K562 (cell line): ENCODE measurements around the gene DNMT3L. TPM values are rescaled to one million over a fixed set of nuclear protein-coding genes. Genes with fewer than 3 reads are reported as not detected.
A peak's percentile ranks its signal among the peaks of the same experiment; 100 is the strongest.
"Not testable (repeated sequence)": the region's sequence is repeated elsewhere in the genome, so short reads cannot be mapped to it uniquely, and the experiment has no call there.

Experiments used
- ATAC-seq: fragments of 200-7000 bp; cut with Tn5 transposase; 3 replicates; pipeline ENCODE4 v1.9.1; 2020; ENCODE audit warnings: moderate library complexity
- BruUV-seq: library from RNA; stranded (reverse); fragments of 400-500 nt; replicated peaks from 2 replicates; lab custom pipeline; 2021; lab: Mats Ljungman, UMichigan
- CTCF ChIA-PET: fragments of 300-600 bp; formaldehyde crosslinking; extraction: SDS; loops from one replicate; lab custom pipeline; 2021; ENCODE audit warnings: low intra/inter-chr PET ratio; lab: Yijun Ruan, JAX
- POLR2A ChIA-PET: fragments of 300-600, 350-650 bp; sonication (Branson Sonifier 250); formaldehyde crosslinking; extraction: SDS; loops from one replicate; lab custom pipeline; 2021; ENCODE audit warnings: antibody characterized with exemption, inconsistent platforms; lab: Yijun Ruan, JAX
- DNase-seq, 4 experiments: peaks; one replicate each; pipeline versions ENCODE4 v3.0.0 to v3.0.0-alpha.2; 2011 to 2018; ENCODE audit warnings: low spot score in 3 of 4, mixed read lengths in 3 of 4; ENCODE audit errors: extremely low read depth in 1 of 4
- FAIRE-seq: peaks from 2 replicates; lab custom pipeline; 2011; peaks lifted over from hg19 to GRCh38; lab: Jason Lieb, UNC
- H2AFZ ChIP-seq: 2 replicates; pipeline ENCODE4 v1.6.0; 2011; ENCODE audit warnings: low read depth, low read length, control low read depth, inconsistent platforms
- H3K27ac ChIP-seq: fragments of 200-600 bp; 3 replicates; pipeline ENCODE4 v1.8.0; 2011; ENCODE audit warnings: low read depth, mild to moderate bottlenecking, control low read depth, inconsistent platforms, low read length, moderate library complexity, mixed read lengths; ENCODE audit errors: extremely low read depth
- H3K27me3 ChIP-seq, 2 experiments: fragments of 300-600 bp in 1 of 2; 2 replicates in 1 of 2; 3 replicates in 1 of 2; pipeline versions ENCODE4 v1.6.0 to v1.8.0; 2011; ENCODE audit warnings: inconsistent platforms in 2 of 2, low read length in 2 of 2, mild to moderate bottlenecking in 1 of 2, mixed read lengths in 1 of 2, moderate library complexity in 1 of 2; ENCODE audit not compliant: control insufficient read depth in 2 of 2, insufficient read depth in 2 of 2
- H3K36me3 ChIP-seq: fragments of 300-600 bp; 3 replicates; pipeline ENCODE4 v1.8.0; 2011; ENCODE audit warnings: mild to moderate bottlenecking, low read length, inconsistent platforms; ENCODE audit not compliant: control insufficient read depth, insufficient read depth
- H3K4me1 ChIP-seq, 2 experiments: fragments of 200-600 bp in 1 of 2; replicated peaks in 1 of 2; 2 replicates in 1 of 2; 3 replicates in 1 of 2; pipeline versions ENCODE4 v1.5.1 to v1.8.0; 2011; ENCODE audit warnings: inconsistent platforms in 2 of 2, low read length in 2 of 2, mild to moderate bottlenecking in 1 of 2, mixed read lengths in 1 of 2, moderate library complexity in 1 of 2; ENCODE audit not compliant: control insufficient read depth in 2 of 2, insufficient read depth in 2 of 2
- H3K4me2 ChIP-seq: 2 replicates; pipeline ENCODE4 v1.6.1; 2011; ENCODE audit warnings: low read length, control low read depth, inconsistent platforms, mixed read lengths; ENCODE audit not compliant: insufficient read depth
- H3K4me3 ChIP-seq: fragments of 200-600 bp; sonication (generic), shearing (Covaris generic); 2 replicates; pipeline ENCODE4 v1.5.1; 2016; ENCODE audit warnings: control low read depth, inconsistent platforms
- H3K79me2 ChIP-seq: fragments of 200-600 bp; 3 replicates; pipeline ENCODE4 v1.8.0; 2011; ENCODE audit warnings: low read length, inconsistent platforms; ENCODE audit not compliant: control insufficient read depth, insufficient read depth
- H3K9ac ChIP-seq, 2 experiments: 2 replicates each; pipeline versions ENCODE4 v1.6.0 to v1.6.1; 2011; ENCODE audit warnings: low read depth in 2 of 2, low read length in 2 of 2, control low read depth in 1 of 2, inconsistent platforms in 1 of 2, mild to moderate bottlenecking in 1 of 2, mixed read lengths in 1 of 2; ENCODE audit not compliant: insufficient read depth in 1 of 2
- H3K9me1 ChIP-seq: one replicate; pipeline ENCODE4 v1.6.0; 2011; ENCODE audit warnings: inconsistent platforms, mild to moderate bottlenecking, low read length, moderate library complexity; ENCODE audit not compliant: control insufficient read depth, insufficient read depth
- H3K9me3 ChIP-seq: replicated peaks from 2 replicates; pipeline ENCODE4 v1.5.1; 2011; ENCODE audit warnings: low read depth, low read length, inconsistent platforms; ENCODE audit not compliant: control insufficient read depth, insufficient read depth
- H4K20me1 ChIP-seq: replicated peaks from 2 replicates; pipeline ENCODE4 v1.6.1; 2011; ENCODE audit warnings: low read length, inconsistent platforms, mixed read lengths; ENCODE audit not compliant: control insufficient read depth, insufficient read depth
- KDM4B ChIP-seq, 2 experiments: fragments of 450-650 bp in 1 of 2; sonication (generic) in 1 of 2; IDR thresholded peaks; 2 replicates each; pipeline ENCODE4 v1.6.1; 2016 to 2017; ENCODE audit warnings: borderline replicate concordance in 2 of 2, antibody characterized with exemption in 1 of 2, low read depth in 1 of 2, mild to moderate bottlenecking in 1 of 2
- PTRF ChIP-seq: fragments of 450-650 bp; IDR thresholded peaks from 2 replicates; pipeline ENCODE4 v1.6.1; 2016; ENCODE audit warnings: mild to moderate bottlenecking, missing genetic modification characterization, missing compliant biosample characterization
- PTTG1 ChIP-seq: fragments of 450-650 bp; IDR thresholded peaks from 2 replicates; pipeline ENCODE4 v1.6.1; 2016; ENCODE audit warnings: low read depth, mild to moderate bottlenecking, missing genetic modification characterization, missing compliant biosample characterization
- YY1 ChIP-seq, 3 experiments: IDR thresholded peaks; 2 replicates each; pipeline ENCODE4 v1.6.1; 2011; ENCODE audit warnings: low read length in 2 of 3, mild to moderate bottlenecking in 2 of 3, moderate library complexity in 2 of 3, borderline replicate concordance in 1 of 3, control low read depth in 1 of 3, low read depth in 1 of 3; ENCODE audit not compliant: insufficient read depth in 3 of 3, insufficient replicate concordance in 2 of 3, control insufficient read depth in 1 of 3, insufficient read length in 1 of 3; ENCODE audit errors: extremely low read depth in 1 of 3
- ZNF175 ChIP-seq: fragments of 200-800 bp; sonication (Bioruptor generic); IDR thresholded peaks from 2 replicates; pipeline ENCODE4 v1.6.1; 2016; ENCODE audit warnings: low read depth, mild to moderate bottlenecking, missing genetic modification characterization, missing compliant biosample characterization
- ZNF589 ChIP-seq: fragments of 200-800 bp; sonication (Bioruptor generic); IDR thresholded peaks from 2 replicates; pipeline ENCODE4 v1.6.1; 2016; ENCODE audit warnings: low read depth, missing genetic modification characterization, missing compliant biosample characterization
- WGBS: fragments of 100-300 bp; shearing (Covaris generic); methylation state at CpG from one replicate; pipeline ENCODE4 v1.1.6; 2016; ENCODE audit warnings: low coverage, mixed read lengths; ENCODE audit not compliant: insufficient coverage; ENCODE audit errors: missing lambda C conversion rate; 5-methylcytosine and 5-hydroxymethylcytosine counted together
- in situ Hi-C: fragments of 300-500 bp; cut with MboI; formaldehyde crosslinking; loops from 4 replicates; pipeline ENCODE4 v1.15.0; 2018; ENCODE audit warnings: inconsistent platforms, mixed read lengths
- intact Hi-C: fragments of 100-400 bp; cut with micrococcal nuclease; formaldehyde crosslinking; loops from 2 replicates; pipeline ENCODE4 v1.14.2; 2022
- polyA plus RNA-seq, 8 experiments: library from polyadenylated mRNA; depleted of rRNA in 4 of 8; stranded (reverse) in 5 of 8; unstranded in 3 of 8; fragments of >200 nt; fragmentation: Nextera tagmentation in 2 of 8; fragmentation: Illumina TruSeq in 1 of 8; extraction: Ambion mirVana in 2 of 8; extraction: Trizol in 1 of 8; gene quantifications; 2 replicates each; pipeline versions ENCODE4 v1.2.1 to v1.2.3, GENCODE V29; 2011 to 2014; ENCODE audit warnings: inconsistent platforms in 1 of 8, missing spikeins in 1 of 8
- total RNA-seq, 7 experiments: library from RNA; depleted of rRNA in 6 of 7; stranded (reverse); fragments of >200 nt in 6 of 7; fragmentation: Illumina TruSeq in 2 of 7; extraction: Trizol in 2 of 7; gene quantifications; 2 replicates each; pipeline versions ENCODE4 v1.2.1 to v1.2.3, GENCODE V29; 2011 to 2021; ENCODE audit warnings: low replicate concordance in 1 of 7
- TF ChIP-seq, protein P1 (sequence below): fragments of 450-650 bp; IDR thresholded peaks from 2 replicates; pipeline ENCODE4 v1.7.1; 2018; ENCODE audit warnings: mild to moderate bottlenecking, low read depth; ENCODE audit not compliant: partially characterized antibody

DNMT3L gene
- total and polyA plus RNA-seq, 9 of the 15 experiments (the other 6 are each of a cell fraction or from before 2014, with no cell fraction given) = 0.08 TPM; not detected in 8

DNA sequence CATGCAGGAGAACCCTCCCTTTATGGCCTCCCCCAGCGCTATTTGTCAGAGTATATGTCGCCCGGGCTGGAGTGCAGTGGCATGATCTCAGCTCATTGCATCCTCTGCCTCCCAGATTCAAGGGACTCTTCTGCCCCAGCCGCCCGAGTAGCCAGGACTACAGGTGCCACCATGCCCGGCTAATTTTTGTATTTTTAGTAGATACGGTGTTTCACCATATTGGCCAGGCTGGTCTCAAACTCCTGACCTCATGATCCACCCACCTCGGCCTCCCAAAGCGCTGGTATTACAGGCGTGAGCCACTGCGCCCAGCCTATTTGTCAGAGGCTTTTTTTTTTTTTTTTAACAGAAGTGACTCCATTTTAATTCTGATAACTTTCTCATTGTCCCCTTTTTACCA lies 61.7 kb downstream of the DNMT3L start:
- H3K9ac ChIP-seq, H3K9me1 ChIP-seq, H3K9me3 ChIP-seq, intact Hi-C loops, H3K27ac ChIP-seq, BruUV-seq, ATAC-seq, H3K79me2 ChIP-seq, POLR2A ChIA-PET, H4K20me1 ChIP-seq, H3K27me3 ChIP-seq, H3K4me3 ChIP-seq, H3K36me3 ChIP-seq, CTCF ChIA-PET, H2AFZ ChIP-seq, H3K4me1 ChIP-seq, H3K4me2 ChIP-seq, in situ Hi-C loops, FAIRE-seq: not testable (repeated sequence)
- 44% methylated on average over 7 of the region's 11 CpGs for WGBS
- TF ChIP-seq PTRF = peak; percentile 46; the same call in 1 of the 2 replicates
- TF ChIP-seq PTTG1 (tag) = 0 out of 2 replicates have a peak, but pooled peaks have one; percentile 60
- 0 out of 2 replicates have a peak, but pooled peaks have one; percentile 33 for TF ChIP-seq ZNF589 (CRISPR knock-in tag)
- TF ChIP-seq ZNF175 (CRISPR knock-in tag) = 0 out of 2 replicates have a peak, but pooled peaks have one; percentile 46
- peak in 1 of 4 experiments; percentile 1 for DNase-seq

GRCh38 chr21:44199448-44199847 lies 62.2 kb downstream of the DNMT3L start:
- H4K20me1 ChIP-seq = no peaks in the 10 kb centered on the region
- no peak overlapping the region for H3K4me2 ChIP-seq
- ATAC-seq (no peak), DNase-seq (peak in 3 of 4 experiments; percentile 3 to 8 (median 5)), FAIRE-seq (no peak)
- H3K9me1 ChIP-seq = no peaks in the 10 kb centered on the region
- in situ Hi-C loops (no loop called here), intact Hi-C loops (no loop called here)
- H2AFZ ChIP-seq = no peak overlapping the region
- no TSS peak for BruUV-seq
- TF ChIP-seq, protein P1, sequence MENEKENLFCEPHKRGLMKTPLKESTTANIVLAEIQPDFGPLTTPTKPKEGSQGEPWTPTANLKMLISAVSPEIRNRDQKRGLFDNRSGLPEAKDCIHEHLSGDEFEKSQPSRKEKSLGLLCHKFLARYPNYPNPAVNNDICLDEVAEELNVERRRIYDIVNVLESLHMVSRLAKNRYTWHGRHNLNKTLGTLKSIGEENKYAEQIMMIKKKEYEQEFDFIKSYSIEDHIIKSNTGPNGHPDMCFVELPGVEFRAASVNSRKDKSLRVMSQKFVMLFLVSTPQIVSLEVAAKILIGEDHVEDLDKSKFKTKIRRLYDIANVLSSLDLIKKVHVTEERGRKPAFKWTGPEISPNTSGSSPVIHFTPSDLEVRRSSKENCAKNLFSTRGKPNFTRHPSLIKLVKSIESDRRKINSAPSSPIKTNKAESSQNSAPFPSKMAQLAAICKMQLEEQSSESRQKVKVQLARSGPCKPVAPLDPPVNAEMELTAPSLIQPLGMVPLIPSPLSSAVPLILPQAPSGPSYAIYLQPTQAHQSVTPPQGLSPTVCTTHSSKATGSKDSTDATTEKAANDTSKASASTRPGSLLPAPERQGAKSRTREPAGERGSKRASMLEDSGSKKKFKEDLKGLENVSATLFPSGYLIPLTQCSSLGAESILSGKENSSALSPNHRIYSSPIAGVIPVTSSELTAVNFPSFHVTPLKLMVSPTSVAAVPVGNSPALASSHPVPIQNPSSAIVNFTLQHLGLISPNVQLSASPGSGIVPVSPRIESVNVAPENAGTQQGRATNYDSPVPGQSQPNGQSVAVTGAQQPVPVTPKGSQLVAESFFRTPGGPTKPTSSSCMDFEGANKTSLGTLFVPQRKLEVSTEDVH = no peak
- TF ChIP-seq KDM4B (IDR thresholded peaks at IDR 0.05; ENCODE audit: borderline replicate concordance in 2 of 2, low read depth in 1 of 2) (no peak), YY1 (IDR thresholded peaks at IDR 0.05; ENCODE audit: borderline replicate concordance in 1 of 3, control insufficient read depth in 1 of 3, extremely low read depth in 1 of 3, insufficient read depth in 3 of 3, insufficient read length in 1 of 3, insufficient replicate concordance in 2 of 3, low read depth in 1 of 3, low read length in 2 of 3) (peak in 1 of 3 experiments; percentile 16)
- H3K9ac ChIP-seq = no peak overlapping the region
- no peak overlapping the region for H3K4me3 ChIP-seq
- no peak overlapping the region for H3K27ac ChIP-seq
- no peaks in the 10 kb centered on the region for H3K36me3 ChIP-seq
- ChIA-PET POLR2A (no interaction called here), CTCF (no interaction called here)
- WGBS = 43% methylated on average over 13 of the region's 15 CpGs
- H3K27me3 ChIP-seq = no peaks in the 10 kb centered on the region
- no peaks in the 10 kb centered on the region for H3K4me1 ChIP-seq
- no peaks in the 10 kb centered on the region for H3K9me3 ChIP-seq
- no peaks in the 10 kb centered on the region for H3K79me2 ChIP-seq
